Cardiac muscle cell (in vitro differentiated cells and primary cell): ENCODE results near the gene ANO10. TPM values are rescaled to one million over a fixed set of nuclear protein-coding genes. Genes with fewer than 3 reads are reported as not detected.
A peak's percentile ranks its signal among the peaks of the same experiment; 100 is the strongest.

Source experiments
- DNase-seq, 2 donors: peaks; one replicate each; pipeline versions ENCODE4 v3.0.0 to v3.0.0-alpha.2; 2010 to 2017; ENCODE audit warnings: low read depth in 1 of 2, low spot score in 1 of 2
- H3K27ac ChIP-seq: fragments of 200-600 bp; sonication (generic); 2 replicates; pipeline ENCODE4 v1.5.1; 2016
- H3K27me3 ChIP-seq: fragments of 200-600 bp; sonication (generic); 2 replicates; pipeline ENCODE4 v1.6.0; 2016; ENCODE audit warnings: control low read depth
- H3K36me3 ChIP-seq: fragments of 200-600 bp; sonication (generic); 2 replicates; pipeline ENCODE4 v1.5.1; 2016; ENCODE audit warnings: control low read depth
- H3K4me1 ChIP-seq: fragments of 200-600 bp; sonication (generic); 2 replicates; pipeline ENCODE4 v1.8.1; 2017; ENCODE audit warnings: low read depth, mild to moderate bottlenecking, mixed run types
- H3K4me3 ChIP-seq: fragments of 200-600 bp; sonication (generic); 2 replicates; pipeline ENCODE4 v1.5.1; 2016; ENCODE audit warnings: mild to moderate bottlenecking
- H3K9me3 ChIP-seq: fragments of 200-600 bp; sonication (generic); 2 replicates; pipeline ENCODE4 v1.5.1; 2017; ENCODE audit warnings: low read depth, mild to moderate bottlenecking, control low read depth
- polyA plus RNA-seq: library from polyadenylated mRNA; unstranded; fragments of >200 nt; fragmentation: Nextera tagmentation; extraction: Ambion mirVana; gene quantifications from 2 replicates; pipeline ENCODE4 v1.2.1, GENCODE V29; 2016
- total RNA-seq: library from RNA; depleted of rRNA; stranded (reverse); fragments of >200 nt; gene quantifications from 2 replicates; pipeline ENCODE4 v1.2.3, GENCODE V29; 2016
- TF ChIP-seq, protein P1 (sequence below): IDR thresholded peaks from 2 replicates; pipeline ENCODE4 v1.5.1; 2012; ENCODE audit warnings: low read depth, mild to moderate bottlenecking, low read length

ANO10 gene
- total and polyA plus RNA-seq, 2 experiments from 2014 or later = 15.0 to 36.6 TPM

DNA sequence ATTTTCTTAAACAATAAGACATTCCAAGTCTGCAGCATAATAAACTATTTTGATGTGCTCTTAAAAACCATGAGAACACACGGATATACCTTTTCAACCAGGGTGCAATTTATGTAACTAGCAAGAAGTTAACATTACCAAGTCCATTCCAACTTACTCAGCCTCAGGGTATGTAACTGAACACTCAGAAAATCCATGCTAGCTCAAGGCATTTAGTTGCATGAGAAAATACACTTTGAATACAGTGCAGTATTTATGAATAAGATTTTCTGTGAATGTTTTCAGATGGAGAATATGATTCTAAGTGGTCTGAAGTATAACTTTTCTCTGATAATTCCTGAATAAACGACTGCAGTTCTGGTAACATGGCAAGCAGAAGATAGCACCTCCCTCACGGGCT, 211.2 kb downstream of the ANO10 start:
- DNase-seq = no peak
- TF ChIP-seq, protein P1, sequence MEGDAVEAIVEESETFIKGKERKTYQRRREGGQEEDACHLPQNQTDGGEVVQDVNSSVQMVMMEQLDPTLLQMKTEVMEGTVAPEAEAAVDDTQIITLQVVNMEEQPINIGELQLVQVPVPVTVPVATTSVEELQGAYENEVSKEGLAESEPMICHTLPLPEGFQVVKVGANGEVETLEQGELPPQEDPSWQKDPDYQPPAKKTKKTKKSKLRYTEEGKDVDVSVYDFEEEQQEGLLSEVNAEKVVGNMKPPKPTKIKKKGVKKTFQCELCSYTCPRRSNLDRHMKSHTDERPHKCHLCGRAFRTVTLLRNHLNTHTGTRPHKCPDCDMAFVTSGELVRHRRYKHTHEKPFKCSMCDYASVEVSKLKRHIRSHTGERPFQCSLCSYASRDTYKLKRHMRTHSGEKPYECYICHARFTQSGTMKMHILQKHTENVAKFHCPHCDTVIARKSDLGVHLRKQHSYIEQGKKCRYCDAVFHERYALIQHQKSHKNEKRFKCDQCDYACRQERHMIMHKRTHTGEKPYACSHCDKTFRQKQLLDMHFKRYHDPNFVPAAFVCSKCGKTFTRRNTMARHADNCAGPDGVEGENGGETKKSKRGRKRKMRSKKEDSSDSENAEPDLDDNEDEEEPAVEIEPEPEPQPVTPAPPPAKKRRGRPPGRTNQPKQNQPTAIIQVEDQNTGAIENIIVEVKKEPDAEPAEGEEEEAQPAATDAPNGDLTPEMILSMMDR = no peak
- Histone ChIP-seq H3K36me3 (no peaks in the 10 kb centered on the region), H3K4me1 (no peaks in the 10 kb centered on the region), H3K27me3 (no peaks in the 10 kb centered on the region), H3K27ac (no peak overlapping the region), H3K4me3 (no peak overlapping the region), H3K9me3 (no peaks in the 10 kb centered on the region)

DNA sequence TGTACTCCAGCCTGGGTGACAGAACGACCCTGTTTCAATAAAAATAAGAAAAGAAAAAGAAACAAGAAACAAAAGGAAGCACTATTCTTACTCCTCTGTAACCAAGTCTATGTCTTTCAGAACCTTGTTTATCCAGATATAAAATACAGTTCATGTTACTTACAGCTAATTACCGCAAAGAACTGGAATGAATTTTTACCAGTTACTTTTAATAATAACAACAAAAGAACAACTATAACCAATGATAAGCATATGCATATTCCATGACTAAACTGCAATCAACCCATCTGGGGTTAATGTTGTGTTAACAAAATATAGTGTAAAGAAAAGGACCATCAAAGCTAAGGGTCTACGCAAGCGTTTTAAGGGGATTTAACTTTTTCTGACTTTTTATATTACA, 212.3 kb downstream of the ANO10 start:
- H3K27me3 ChIP-seq = no peaks in the 10 kb centered on the region
- H3K9me3 ChIP-seq = no peaks in the 10 kb centered on the region
- H3K36me3 ChIP-seq = no peaks in the 10 kb centered on the region
- no peak for DNase-seq
- no peak overlapping the region for H3K27ac ChIP-seq
- H3K4me1 ChIP-seq = no peaks in the 10 kb centered on the region
- H3K4me3 ChIP-seq = no peak overlapping the region
- TF ChIP-seq, protein P1 = no peak

DNA sequence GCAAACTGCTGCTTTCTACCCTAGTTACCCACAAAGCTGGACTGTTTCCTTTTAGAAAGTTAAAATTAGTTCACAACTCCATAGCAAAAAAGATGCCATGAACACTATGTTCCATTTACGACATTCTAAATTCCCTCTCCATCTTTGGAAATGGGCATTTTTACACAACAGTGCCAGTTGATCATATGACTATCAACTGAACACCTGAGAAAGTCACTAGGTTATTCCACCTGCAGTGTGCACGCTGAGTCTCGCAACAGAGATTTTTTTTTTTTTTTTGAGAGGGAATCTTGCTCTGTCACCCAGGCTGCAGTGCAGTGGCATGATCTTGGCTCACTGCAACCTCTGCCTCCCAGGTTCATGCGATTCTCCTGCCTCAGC, 215.2 kb downstream of the ANO10 start:
- no peak for DNase-seq
- Histone ChIP-seq H3K27me3 (no peaks in the 10 kb centered on the region), H3K4me1 (no peaks in the 10 kb centered on the region), H3K27ac (no peak overlapping the region), H3K4me3 (no peak overlapping the region), H3K36me3 (no peaks in the 10 kb centered on the region), H3K9me3 (no peaks in the 10 kb centered on the region)
- TF ChIP-seq, protein P1 = no peak

DNA sequence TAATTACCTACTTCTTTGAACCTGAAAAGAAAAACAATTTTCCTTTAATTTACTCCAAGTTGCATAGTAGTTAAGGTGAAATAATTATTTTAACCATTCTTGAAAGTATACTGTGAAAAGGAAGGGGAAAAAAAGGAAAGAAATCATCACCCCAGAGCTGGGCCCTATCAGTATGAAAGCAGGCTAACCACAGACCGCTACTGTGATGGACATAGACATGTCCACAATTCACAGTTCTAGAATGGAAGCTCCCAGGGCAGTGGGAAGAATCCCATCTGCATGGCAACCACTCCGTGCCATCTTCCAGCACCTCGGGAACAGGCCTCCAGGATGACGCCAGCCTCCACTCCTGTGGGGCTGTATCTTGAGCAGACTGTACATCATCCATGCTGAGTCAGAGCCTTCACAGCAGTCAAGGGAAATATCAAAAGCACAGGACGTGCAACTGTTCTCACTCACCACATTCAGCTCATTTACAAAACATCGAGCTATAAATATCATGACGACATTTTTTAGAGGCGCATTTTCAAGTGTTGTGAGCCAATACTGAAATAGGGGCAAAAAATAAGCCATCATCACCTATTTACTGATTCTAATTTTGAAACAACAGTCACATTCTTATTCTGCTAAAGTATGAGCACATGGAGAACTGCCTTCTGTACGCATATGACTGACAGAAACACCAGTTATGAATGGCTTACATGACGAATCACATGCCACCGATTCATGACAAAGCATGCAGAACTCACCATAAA, 215.7 kb downstream of the ANO10 start:
- TF ChIP-seq, protein P1 = no peak
- Histone ChIP-seq H3K27ac (no peak overlapping the region), H3K4me3 (no peak overlapping the region), H3K9me3 (no peaks in the 10 kb centered on the region), H3K4me1 (no peaks in the 10 kb centered on the region), H3K36me3 (no peaks in the 10 kb centered on the region), H3K27me3 (no peaks in the 10 kb centered on the region)
- peak in 1 of 2 donors; percentile 83 for DNase-seq

DNA sequence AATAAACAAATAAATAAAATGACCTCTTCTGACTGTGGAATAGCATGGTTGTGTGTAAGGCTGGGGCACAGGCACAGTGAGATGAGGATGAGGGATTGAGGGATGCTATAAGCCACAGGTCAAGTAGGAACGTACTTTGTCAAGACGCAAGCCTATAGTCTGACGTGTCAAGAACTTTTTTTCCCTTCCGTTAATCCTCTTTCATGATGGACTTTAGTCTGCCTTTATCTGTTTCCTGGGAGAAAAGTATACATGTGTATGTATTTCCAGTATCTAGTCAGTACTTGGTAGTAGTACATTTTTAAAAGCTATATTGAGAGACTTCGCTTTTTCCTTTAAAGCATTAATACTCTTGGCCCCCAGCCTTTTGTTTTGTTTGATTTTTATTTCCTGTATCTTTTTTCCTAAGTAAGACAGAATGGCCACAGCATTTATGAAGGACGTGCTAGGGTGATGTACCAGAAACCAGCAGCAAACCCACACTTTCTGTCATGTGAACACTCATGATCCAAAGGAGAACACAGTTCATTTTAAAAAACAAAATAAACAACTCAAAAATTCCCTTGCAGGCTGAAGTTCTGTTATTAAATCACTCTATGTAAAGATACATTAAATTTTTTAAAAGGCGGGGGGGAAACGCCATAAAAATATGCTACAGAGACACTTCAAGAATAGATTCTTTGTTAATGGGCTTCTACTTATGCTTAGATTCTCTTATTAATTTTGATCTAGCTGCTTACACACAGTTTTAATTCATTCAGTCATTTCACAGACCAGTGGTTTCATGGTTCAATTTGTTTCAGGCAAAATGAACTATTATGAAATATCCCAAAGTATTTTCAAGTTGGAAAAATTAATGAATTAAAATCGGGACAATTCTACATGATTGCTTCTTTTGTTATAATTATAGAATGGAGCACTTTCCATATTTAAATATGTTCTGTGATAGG, 220.8 kb downstream of the ANO10 start:
- Histone ChIP-seq H3K4me3 (no peak overlapping the region), H3K27ac (no peak overlapping the region)

More for the DNA sequence above, 220.8 kb downstream of the ANO10 start:
- Histone ChIP-seq H3K4me1 (no peaks in the 10 kb centered on the region), H3K9me3 (no peaks in the 10 kb centered on the region), H3K27me3 (no peaks in the 10 kb centered on the region), H3K36me3 (no peaks in the 10 kb centered on the region)
- TF ChIP-seq, protein P1 = no peak
- no peak for DNase-seq
